NT2/D1 (cell line): Measurements from ENCODE around the gene U2AF2.

Source experiments
- DNase-seq: peaks from one replicate; pipeline ENCODE4 v3.0.0-alpha.2; 2011; ENCODE audit warnings: low read depth, low spot score
- H3K27me3 ChIP-seq: 2 replicates; pipeline ENCODE4 v1.6.0; 2011; ENCODE audit warnings: mild to moderate bottlenecking; ENCODE audit not compliant: insufficient read length, insufficient read depth
- H3K36me3 ChIP-seq: 2 replicates; pipeline ENCODE4 v1.6.1; 2011; ENCODE audit warnings: mild to moderate bottlenecking, low read length, mixed read lengths; ENCODE audit not compliant: insufficient read depth, insufficient read length
- H3K4me1 ChIP-seq: 2 replicates; pipeline ENCODE4 v1.5.1; 2011; ENCODE audit not compliant: insufficient read depth, insufficient read length
- H3K4me3 ChIP-seq: 2 replicates; pipeline ENCODE4 v1.5.1; 2011; ENCODE audit warnings: low read depth; ENCODE audit not compliant: insufficient read length
- H3K9ac ChIP-seq: 2 replicates; pipeline ENCODE4 v1.6.0; 2011; ENCODE audit warnings: low read depth; ENCODE audit not compliant: insufficient read length
- H3K9me3 ChIP-seq: 2 replicates; pipeline ENCODE4 v1.5.1; 2011; ENCODE audit warnings: mild to moderate bottlenecking, low read length; ENCODE audit not compliant: insufficient read depth
- SUZ12 ChIP-seq: IDR thresholded peaks from 2 replicates; pipeline ENCODE4 v1.6.1; 2011; ENCODE audit not compliant: insufficient read length, insufficient read depth; ENCODE audit errors: extremely low read depth
- YY1 ChIP-seq: IDR thresholded peaks from 2 replicates; pipeline ENCODE4 v1.6.1; 2011; ENCODE audit not compliant: insufficient read length, insufficient read depth
- ZNF274 ChIP-seq: IDR thresholded peaks from 2 replicates; pipeline ENCODE4 v1.6.1; 2011; ENCODE audit warnings: mild to moderate bottlenecking, low read depth, low read length

Gene U2AF2

DNA sequence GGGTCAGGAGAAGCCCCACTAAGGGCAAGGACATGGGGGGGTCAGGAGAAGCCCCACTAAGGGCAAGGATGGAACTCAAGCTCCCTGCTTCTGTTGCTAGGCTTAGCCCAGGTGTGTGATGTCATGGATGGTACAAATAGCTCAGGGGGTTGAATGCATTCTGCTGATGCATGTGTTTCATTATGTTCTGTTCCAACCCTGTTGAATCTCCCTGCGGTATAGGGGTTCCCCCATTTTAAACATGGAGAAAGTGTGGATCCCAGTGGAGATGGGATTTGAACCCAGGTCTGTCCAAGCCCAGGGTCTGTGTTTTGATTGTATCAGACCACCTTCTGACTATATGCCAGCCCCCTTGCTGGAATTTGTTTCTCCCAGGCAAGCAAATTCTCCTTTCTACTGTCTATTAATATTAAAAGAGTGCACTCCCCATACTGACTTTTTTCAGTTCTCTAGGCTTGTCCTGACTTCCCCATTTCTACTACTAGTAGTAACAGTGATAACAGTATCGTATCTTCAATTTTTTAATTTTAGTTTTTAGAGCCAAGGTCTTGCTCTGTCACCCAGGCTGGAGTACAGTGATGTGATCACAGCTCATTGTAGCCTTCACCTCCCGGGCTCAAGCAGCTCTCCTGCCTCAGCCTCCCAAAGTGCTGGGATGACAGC is 42.7 kb upstream of the U2AF2 start:
- Histone ChIP-seq H3K9ac (no peak overlapping the region), H3K9me3 (no peaks in the 10 kb centered on the region), H3K4me3 (no peak overlapping the region), H3K4me1 (peaks cover 3% of the 10 kb centered on the region), H3K27me3 (no peaks in the 10 kb centered on the region), H3K36me3 (peaks cover 46% of the 10 kb centered on the region)
- no peak for DNase-seq
- TF ChIP-seq YY1 (no peak), SUZ12 (no peak), ZNF274 (no peak)

DNA sequence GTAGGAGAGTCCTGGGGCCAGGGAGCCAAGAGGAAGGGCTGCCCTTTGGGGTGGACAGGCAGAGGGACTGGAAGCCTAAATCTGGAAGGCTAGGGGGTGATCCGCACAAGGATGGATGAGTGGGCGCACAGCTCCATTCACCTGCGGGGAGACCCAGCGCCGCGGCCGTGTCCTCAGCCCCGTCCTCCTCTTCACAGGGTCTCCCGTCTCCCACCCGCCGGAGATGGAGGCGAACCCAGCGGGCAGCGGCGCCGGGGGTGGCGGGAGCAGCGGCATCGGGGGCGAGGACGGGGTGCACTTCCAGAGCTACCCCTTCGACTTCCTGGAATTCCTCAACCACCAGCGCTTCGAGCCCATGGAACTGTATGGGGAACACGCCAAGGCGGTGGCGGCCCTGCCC is 41.4 kb upstream of the U2AF2 start:
- peaks cover 46% of the 10 kb centered on the region for H3K36me3 ChIP-seq
- no peak overlapping the region for H3K4me3 ChIP-seq
- TF ChIP-seq ZNF274, result no peak
- TF ChIP-seq YY1, result no peak
- TF ChIP-seq SUZ12, result no peak
- no peaks in the 10 kb centered on the region for H3K9me3 ChIP-seq
- peaks cover 3% of the 10 kb centered on the region for H3K4me1 ChIP-seq
- no peaks in the 10 kb centered on the region for H3K27me3 ChIP-seq
- H3K9ac ChIP-seq, result no peak overlapping the region
- DNase-seq, result no peak

DNA sequence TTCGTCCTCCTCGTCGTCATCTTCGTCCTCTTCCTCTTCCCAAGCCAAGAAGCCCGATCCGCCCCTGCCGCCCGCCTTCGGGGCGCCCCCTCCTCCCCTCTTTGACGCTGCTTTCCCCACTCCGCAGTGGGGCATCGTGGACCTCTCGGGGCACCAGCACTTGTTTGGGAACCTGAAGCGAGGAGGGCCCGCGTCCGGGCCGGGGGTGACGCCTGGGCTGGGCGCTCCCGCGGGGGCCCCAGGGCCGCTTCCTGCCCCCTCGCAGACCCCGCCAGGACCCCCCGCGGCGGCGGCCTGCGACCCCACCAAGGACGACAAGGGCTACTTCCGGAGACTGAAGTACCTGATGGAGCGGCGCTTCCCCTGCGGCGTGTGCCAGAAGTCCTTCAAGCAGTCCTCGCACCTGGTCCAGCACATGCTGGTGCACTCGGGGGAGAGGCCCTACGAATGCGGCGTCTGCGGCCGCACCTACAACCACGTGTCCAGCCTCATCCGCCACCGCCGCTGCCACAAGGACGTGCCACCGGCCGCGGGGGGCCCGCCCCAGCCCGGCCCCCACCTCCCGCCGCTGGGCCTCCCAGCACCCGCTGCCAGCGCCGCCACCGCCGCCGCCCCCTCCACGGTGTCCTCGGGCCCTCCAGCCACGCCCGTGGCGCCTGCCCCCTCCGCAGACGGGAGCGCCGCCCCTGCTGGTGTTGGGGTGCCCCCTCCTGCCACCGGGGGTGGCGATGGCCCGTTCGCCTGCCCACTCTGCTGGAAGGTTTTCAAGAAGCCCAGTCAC is 40.7 kb upstream of the U2AF2 start:
- no peaks in the 10 kb centered on the region for H3K9me3 ChIP-seq
- H3K4me1 ChIP-seq, result peaks cover 3% of the 10 kb centered on the region
- no peak for DNase-seq
- peaks cover 46% of the 10 kb centered on the region for H3K36me3 ChIP-seq
- no peak overlapping the region for H3K9ac ChIP-seq
- no peak overlapping the region for H3K4me3 ChIP-seq
- TF ChIP-seq ZNF274, result no peak
- TF ChIP-seq SUZ12, result no peak
- no peak for TF ChIP-seq YY1
- no peaks in the 10 kb centered on the region for H3K27me3 ChIP-seq

DNA sequence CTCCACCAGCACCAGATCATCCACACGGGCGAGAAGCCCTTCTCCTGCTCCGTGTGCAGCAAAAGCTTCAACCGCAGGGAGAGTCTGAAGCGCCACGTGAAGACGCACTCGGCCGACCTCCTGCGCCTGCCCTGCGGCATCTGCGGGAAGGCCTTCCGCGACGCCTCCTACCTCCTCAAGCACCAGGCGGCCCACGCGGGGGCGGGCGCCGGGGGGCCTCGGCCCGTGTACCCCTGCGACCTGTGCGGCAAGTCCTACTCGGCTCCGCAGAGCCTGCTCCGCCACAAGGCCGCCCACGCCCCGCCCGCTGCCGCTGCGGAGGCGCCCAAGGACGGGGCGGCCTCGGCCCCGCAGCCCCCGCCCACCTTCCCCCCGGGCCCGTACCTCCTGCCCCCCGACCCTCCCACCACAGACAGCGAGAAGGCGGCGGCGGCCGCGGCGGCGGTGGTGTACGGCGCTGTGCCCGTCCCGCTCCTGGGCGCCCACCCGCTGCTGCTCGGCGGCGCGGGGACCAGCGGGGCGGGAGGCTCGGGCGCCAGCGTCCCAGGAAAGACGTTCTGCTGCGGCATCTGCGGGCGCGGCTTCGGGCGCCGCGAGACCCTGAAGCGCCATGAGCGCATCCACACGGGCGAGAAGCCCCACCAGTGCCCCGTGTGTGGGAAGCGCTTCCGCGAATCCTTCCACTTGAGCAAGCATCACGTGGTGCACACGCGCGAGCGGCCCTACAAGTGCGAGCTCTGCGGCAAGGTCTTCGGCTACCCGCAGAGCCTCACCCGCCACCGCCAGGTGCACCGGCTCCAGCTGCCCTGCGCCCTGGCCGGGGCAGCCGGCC is 39.9 kb upstream of the U2AF2 start:
- peaks cover 44% of the 10 kb centered on the region for H3K36me3 ChIP-seq
- no peak for DNase-seq
- TF ChIP-seq SUZ12 (no peak), YY1 (no peak), ZNF274 (no peak)
- no peaks in the 10 kb centered on the region for H3K27me3 ChIP-seq
- no peak overlapping the region for H3K9ac ChIP-seq
- H3K4me1 ChIP-seq, result peaks cover 3% of the 10 kb centered on the region
- H3K4me3 ChIP-seq, result no peak overlapping the region
- no peaks in the 10 kb centered on the region for H3K9me3 ChIP-seq

DNA sequence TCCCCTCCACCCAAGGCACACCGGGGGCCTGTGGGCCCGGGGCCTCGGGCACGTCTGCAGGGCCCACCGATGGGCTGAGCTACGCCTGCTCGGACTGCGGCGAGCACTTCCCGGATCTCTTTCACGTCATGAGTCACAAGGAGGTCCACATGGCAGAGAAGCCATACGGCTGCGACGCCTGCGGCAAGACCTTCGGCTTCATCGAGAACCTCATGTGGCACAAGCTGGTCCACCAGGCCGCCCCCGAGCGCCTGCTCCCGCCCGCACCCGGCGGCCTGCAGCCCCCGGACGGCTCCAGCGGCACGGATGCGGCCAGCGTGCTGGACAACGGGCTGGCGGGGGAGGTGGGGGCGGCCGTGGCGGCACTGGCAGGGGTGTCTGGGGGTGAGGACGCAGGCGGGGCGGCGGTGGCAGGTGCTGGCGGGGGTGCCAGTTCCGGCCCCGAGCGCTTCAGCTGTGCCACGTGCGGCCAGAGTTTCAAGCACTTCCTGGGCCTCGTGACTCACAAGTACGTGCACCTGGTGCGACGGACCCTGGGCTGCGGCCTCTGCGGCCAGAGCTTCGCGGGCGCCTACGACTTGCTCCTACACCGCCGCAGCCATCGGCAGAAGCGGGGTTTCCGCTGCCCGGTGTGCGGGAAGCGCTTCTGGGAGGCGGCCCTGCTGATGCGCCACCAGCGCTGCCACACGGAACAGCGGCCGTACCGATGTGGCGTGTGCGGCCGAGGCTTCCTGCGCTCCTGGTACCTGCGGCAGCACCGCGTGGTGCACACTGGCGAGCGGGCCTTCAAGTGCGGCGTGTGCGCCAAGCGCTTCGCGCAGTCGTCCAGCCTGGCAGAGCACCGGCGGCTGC is 39.1 kb upstream of the U2AF2 start:
- peaks cover 47% of the 10 kb centered on the region for H3K36me3 ChIP-seq
- H3K4me3 ChIP-seq, result no peak overlapping the region
- TF ChIP-seq SUZ12 (no peak), YY1 (no peak), ZNF274 (no peak)
- no peak for DNase-seq
- no peaks in the 10 kb centered on the region for H3K27me3 ChIP-seq
- no peaks in the 10 kb centered on the region for H3K9me3 ChIP-seq
- H3K9ac ChIP-seq, result no peak overlapping the region
- H3K4me1 ChIP-seq, result peaks cover 3% of the 10 kb centered on the region

DNA sequence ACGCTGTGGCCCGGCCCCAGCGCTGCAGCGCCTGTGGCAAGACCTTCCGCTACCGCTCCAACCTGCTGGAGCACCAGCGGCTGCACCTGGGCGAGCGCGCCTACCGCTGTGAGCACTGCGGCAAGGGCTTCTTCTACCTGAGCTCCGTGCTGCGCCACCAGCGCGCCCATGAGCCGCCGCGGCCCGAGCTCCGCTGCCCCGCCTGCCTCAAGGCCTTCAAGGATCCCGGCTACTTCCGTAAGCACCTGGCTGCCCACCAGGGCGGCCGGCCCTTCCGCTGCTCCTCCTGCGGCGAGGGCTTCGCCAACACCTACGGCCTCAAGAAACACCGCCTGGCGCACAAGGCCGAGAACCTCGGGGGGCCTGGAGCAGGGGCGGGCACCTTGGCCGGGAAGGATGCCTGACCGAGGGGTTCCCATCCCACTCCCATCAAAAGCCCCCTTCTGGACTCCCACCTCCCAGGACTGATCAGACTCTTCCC is 38.4 kb upstream of the U2AF2 start:
- no peak for DNase-seq
- H3K9me3 ChIP-seq, result no peaks in the 10 kb centered on the region
- no peak overlapping the region for H3K4me3 ChIP-seq
- peaks cover 52% of the 10 kb centered on the region for H3K36me3 ChIP-seq
- H3K27me3 ChIP-seq, result no peaks in the 10 kb centered on the region
- peaks cover 2% of the 10 kb centered on the region for H3K4me1 ChIP-seq
- TF ChIP-seq ZNF274, result no peak
- no peak for TF ChIP-seq SUZ12
- no peak for TF ChIP-seq YY1
- no peak overlapping the region for H3K9ac ChIP-seq

DNA sequence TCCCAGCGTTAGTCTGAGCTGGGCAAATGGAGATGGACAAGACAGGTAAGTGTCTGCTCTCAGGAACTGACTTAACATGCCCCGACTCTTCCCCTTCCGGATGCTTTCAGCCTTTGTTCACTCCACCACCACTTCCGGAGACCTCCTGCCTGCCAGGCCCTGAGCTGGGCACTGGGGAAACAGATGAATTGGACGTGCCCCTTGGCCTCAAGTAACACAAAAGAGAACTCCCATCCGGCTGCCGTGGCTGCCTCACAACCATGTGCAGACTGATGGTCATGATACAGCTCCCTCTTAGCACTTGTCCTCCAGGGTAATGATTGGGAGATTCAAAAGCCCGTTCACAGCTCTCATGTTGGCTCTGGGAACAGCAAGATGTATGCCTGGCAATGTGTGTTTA is 37.4 kb upstream of the U2AF2 start:
- Histone ChIP-seq H3K27me3 (no peaks in the 10 kb centered on the region), H3K4me1 (no peaks in the 10 kb centered on the region), H3K36me3 (peaks cover 48% of the 10 kb centered on the region), H3K9ac (no peak overlapping the region), H3K9me3 (no peaks in the 10 kb centered on the region), H3K4me3 (no peak overlapping the region)
- TF ChIP-seq SUZ12 (no peak), ZNF274 (no peak), YY1 (no peak)
- DNase-seq, result no peak
